Hematopoietic multipotent progenitor cell treated with erythropoietin and hydrocortisone succinate and interleukin-3 and kit ligand, for 6 days (in vitro differentiated cells): Measurements from ENCODE around the gene TMEM132A.

Source experiments
- DNase-seq: peaks from one replicate; pipeline ENCODE4 v3.0.0-alpha.2; 2015

TMEM132A gene

GRCh38 chr11:60924110-60924905, at the start of gene TMEM132A:
Gene TMEM132A, plus strand, starts transcription at chr11:60924460. Its CDS starts 174 bp downstream, at chr11:60924634.
- DNase-seq = peak; percentile 32

- no peak for DNase-seq
Measured at GRCh38 chr11:60875366-60876167, 48.7 kb upstream of the TMEM132A start.

GRCh38 chr11:60876168-60876485, 48.1 kb upstream of the TMEM132A start:
- DNase-seq = no peak

- no peak for DNase-seq
Measured at GRCh38 chr11:60878245-60879101, 45.8 kb upstream of the TMEM132A start.

GRCh38 chr11:60879104-60879503, 45.2 kb upstream of the TMEM132A start:
- no peak for DNase-seq

GRCh38 chr11:60879971-60880588, 44.2 kb upstream of the TMEM132A start:
- DNase-seq = no peak

- no peak for DNase-seq
Measured at GRCh38 chr11:60880643-60881282, 43.5 kb upstream of the TMEM132A start.

GRCh38 chr11:60887556-60887955, 36.7 kb upstream of the TMEM132A start:
- DNase-seq = peak; percentile 88

- peak; percentile 27 for DNase-seq
Measured at GRCh38 chr11:60889869-60890311, 34.4 kb upstream of the TMEM132A start.

- peak; percentile 62 for DNase-seq
Measured at GRCh38 chr11:60890696-60891095, 33.6 kb upstream of the TMEM132A start.

GRCh38 chr11:60891103-60891741, 33.0 kb upstream of the TMEM132A start:
- DNase-seq = peak; percentile 97

- no peak for DNase-seq
Measured at GRCh38 chr11:60895687-60896086, 28.6 kb upstream of the TMEM132A start.

GRCh38 chr11:60897496-60897895, 26.8 kb upstream of the TMEM132A start:
- DNase-seq = no peak

GRCh38 chr11:60899046-60899936, 25.0 kb upstream of the TMEM132A start:
- DNase-seq = peak; percentile 89

- no peak for DNase-seq
Measured at GRCh38 chr11:60899977-60900376, 24.3 kb upstream of the TMEM132A start.

GRCh38 chr11:60900673-60901404, 23.4 kb upstream of the TMEM132A start:
- no peak for DNase-seq

- no peak for DNase-seq
Measured at GRCh38 chr11:60902625-60903024, 21.6 kb upstream of the TMEM132A start.

- no peak for DNase-seq
Measured at GRCh38 chr11:60905047-60905446, 19.2 kb upstream of the TMEM132A start.

GRCh38 chr11:60905551-60906113, 18.6 kb upstream of the TMEM132A start:
- DNase-seq = peak; percentile 60
